Muscle of arm (tissue), 12 donors: Measurements from ENCODE around the gene RRN3. TPM values are rescaled to one million over a fixed set of nuclear protein-coding genes. Genes with fewer than 3 reads are reported as not detected.
"Not testable (repeated sequence)": the region's sequence is repeated elsewhere in the genome, so short reads cannot be mapped to it uniquely, and the experiment has no call there.

Source experiments
- DNase-seq: peaks from one replicate; pipeline ENCODE4 v3.0.0-alpha.2; 2013
- polyA plus RNA-seq, 12 donors: library from polyadenylated mRNA; unstranded; fragments of 120-200 nt; gene quantifications; one replicate each; pipeline ENCODE4 v1.2.1, GENCODE V29; 2013; ENCODE audit not compliant: insufficient read length in 12 of 12

The RRN3 gene
- polyA plus RNA-seq, 12 donors: 27.9 to 37.9 (median 33.8) TPM; not detected in 1

GRCh38 chr16:15054357-15055140 is 39.5 kb downstream of the RRN3 start:
- no peak for DNase-seq

- no peak for DNase-seq
Measured at GRCh38 chr16:15053904-15054303, 40.2 kb downstream of the RRN3 start.

GRCh38 chr16:15052747-15053476 is 41.2 kb downstream of the RRN3 start:
- no peak for DNase-seq

- DNase-seq: no peak
Measured at GRCh38 chr16:15051387-15051951, 42.6 kb downstream of the RRN3 start.

- DNase-seq: not testable (repeated sequence)
Measured at GRCh38 chr16:15050440-15050839, 43.6 kb downstream of the RRN3 start.

- no peak for DNase-seq
Measured at GRCh38 chr16:15049581-15050180, 44.4 kb downstream of the RRN3 start.

- DNase-seq: no peak
Measured at GRCh38 chr16:15046692-15047376, 47.2 kb downstream of the RRN3 start.

- DNase-seq: not testable (repeated sequence)
Measured at GRCh38 chr16:15045270-15045669, 48.8 kb downstream of the RRN3 start.

GRCh38 chr16:15044286-15044685 is 49.8 kb downstream of the RRN3 start:
- DNase-seq: no peak

- DNase-seq: no peak
Measured at GRCh38 chr16:15043344-15043743, 50.7 kb downstream of the RRN3 start.

GRCh38 chr16:15041271-15042004 is 52.6 kb downstream of the RRN3 start:
- peak; percentile 56 for DNase-seq

- no peak for DNase-seq
Measured at GRCh38 chr16:15038689-15039088, 55.4 kb downstream of the RRN3 start.

- DNase-seq: no peak
Measured at GRCh38 chr16:15037745-15038144, 56.3 kb downstream of the RRN3 start.

GRCh38 chr16:15037003-15037402 is 57.1 kb downstream of the RRN3 start:
- no peak for DNase-seq

GRCh38 chr16:15035163-15035729 is 58.8 kb downstream of the RRN3 start:
- DNase-seq: no peak

- no peak for DNase-seq
Measured at GRCh38 chr16:15034266-15035162, 59.6 kb downstream of the RRN3 start.

GRCh38 chr16:15033309-15033707 is 60.8 kb downstream of the RRN3 start:
- DNase-seq: no peak

- no peak for DNase-seq
Measured at GRCh38 chr16:15032547-15033308, 61.3 kb downstream of the RRN3 start.

GRCh38 chr16:15031586-15031985 is 62.5 kb downstream of the RRN3 start:
- no peak for DNase-seq
